HG03097 (cell line): Measurements from ENCODE around the gene PLEKHG2.

ENCODE experiments used
- ATAC-seq: cut with Tn5 transposase; IDR thresholded peaks from one replicate; pipeline ENCODE4 v1.9.1; 2021; ENCODE audit not compliant: unreplicated experiment, low FRiP score

The PLEKHG2 gene

DNA sequence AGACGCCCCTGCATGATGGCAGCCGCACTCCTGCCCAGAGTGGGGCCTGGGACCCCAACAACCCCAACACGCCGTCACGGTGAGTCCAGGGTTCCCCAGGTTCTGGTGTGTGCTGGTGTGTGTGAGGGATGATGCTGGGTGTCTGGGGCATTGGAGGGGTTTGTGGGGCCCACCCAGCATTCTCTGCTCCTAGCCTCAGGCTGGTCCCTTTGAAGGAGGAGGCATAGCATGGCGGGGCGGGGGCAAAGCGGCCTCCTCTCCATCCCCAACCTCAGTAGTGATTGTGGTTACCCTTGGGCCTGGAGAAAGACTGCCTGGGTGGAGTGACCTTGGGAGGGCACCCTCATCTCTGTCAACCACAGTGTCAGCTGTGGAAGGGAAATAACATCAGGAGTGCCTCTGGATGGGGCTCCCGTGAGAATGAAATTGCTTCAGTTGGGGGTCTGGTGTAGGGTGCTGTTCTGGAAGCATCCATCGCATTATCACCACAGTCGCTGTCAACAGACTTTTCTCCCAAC, 61.0 kb downstream of the PLEKHG2 start:
- ATAC-seq = no peak

DNA sequence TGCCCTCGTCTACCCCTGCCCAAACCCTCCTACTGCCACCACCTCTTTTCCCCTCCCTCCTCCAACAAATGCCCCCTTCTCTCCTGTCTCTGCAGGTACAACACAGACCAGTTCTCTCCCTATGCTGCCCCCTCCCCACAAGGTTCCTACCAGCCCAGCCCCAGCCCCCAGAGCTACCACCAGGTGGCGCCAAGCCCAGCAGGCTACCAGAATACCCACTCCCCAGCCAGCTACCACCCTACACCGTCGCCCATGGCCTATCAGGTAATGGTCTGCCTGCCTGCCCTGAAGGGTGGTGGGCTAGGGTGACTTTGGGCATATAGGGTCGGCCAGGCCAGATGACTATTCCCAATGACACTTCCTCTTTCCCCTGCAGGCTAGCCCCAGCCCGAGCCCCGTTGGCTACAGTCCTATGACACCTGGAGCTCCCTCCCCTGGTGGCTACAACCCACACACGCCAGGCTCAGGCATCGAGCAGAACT, 61.7 kb downstream of the PLEKHG2 start:
- ATAC-seq = no peak

DNA sequence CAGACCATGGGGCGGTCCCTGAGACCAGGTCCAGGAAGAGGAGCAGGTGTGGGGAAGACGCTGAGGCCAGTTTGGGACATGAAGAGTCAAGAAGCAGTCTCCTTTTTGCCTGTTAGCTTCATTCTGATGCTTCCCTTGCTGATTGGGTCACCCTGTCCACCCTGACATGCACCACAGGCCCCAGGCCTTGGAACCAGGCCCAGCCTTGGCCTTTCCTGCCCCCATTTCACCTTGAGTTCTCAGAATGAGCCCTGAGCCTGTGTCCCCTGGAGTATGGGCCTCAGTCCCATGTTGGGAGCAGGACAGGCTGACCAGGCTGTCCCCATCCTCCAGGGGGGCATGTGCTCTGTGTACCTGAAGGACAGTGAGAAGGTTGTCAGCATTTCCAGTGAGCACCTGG, 63.3 kb downstream of the PLEKHG2 start:
- no peak for ATAC-seq
